GM19238 (cell line): ENCODE data around the gene SEC14L5.

Experiments used
- DNase-seq: peaks from one replicate; pipeline ENCODE4 v3.0.0; 2011; ENCODE audit warnings: low spot score; ENCODE audit not compliant: insufficient read length

SEC14L5 gene

DNA sequence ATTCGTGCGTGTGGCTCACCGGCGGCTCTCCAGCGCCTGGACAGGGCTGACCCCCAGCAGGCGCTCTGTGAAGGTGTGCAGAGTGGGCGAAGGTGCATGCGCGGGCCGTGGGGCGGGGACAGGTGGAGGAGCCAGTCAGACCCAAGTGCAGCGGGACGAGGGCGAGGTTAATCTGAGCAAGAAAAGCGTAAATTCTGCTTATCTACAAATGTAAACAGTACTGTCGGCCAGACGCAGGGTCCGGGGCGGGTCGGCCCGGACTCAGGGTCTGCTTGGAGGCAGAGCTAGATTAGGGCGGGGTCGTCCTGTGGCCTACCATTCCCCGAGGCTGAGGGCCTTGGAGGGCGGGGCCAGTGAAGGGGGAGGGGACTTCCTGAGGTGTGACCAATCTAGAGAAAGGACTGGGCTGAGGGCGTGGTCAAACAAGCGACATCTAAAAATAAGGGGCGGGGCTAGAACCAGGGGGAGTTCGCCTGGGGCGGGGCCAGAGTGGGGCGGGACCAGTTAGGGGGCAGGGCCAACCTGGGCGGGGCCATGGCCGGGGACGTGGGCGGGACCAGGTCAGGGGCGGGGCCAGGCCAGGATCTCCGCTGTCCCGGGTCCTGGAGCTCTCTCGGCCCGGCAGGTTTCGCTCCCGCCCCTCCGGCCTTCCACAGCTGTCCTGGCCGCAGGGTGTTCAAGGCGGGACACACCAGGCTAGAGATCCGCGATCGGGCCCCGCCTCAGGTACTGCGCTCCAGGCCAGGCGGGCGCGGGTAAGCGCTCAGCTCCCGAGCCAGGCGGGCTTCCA is at the start of gene SEC14L5:
Gene SEC14L5, plus strand, starts transcription at position 611 of the 790 bp plus-strand sequence. CDS start 994 bp downstream, outside the sequence.
- DNase-seq: peak; percentile 93

DNA sequence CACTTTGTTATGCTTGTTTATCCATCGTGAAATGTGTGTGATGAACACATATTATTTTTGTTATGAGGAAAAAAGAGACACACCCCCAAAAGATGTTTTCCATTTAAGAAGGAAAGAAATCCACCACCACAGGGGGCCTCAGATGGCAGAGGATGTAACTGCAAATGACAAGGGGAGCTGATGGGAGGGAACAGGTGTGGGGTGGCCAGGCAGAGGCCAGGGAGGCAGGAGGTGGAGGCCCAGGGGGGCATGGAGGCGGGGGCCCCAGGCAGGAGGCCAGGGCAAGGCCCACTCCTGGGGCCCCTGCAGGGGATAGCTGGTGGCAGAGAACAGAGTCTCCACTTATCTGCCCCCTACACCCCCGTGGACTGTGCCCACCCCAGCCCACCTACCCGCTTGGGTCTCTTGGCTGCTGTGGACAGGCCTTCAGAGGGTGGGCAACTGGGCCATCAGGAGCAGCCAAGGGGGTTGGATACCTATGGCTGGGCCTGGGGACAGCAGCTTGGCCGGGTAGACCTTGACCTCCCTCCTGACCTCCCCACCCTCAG is 49.2 kb upstream of the SEC14L5 start:
- no peak for DNase-seq

DNA sequence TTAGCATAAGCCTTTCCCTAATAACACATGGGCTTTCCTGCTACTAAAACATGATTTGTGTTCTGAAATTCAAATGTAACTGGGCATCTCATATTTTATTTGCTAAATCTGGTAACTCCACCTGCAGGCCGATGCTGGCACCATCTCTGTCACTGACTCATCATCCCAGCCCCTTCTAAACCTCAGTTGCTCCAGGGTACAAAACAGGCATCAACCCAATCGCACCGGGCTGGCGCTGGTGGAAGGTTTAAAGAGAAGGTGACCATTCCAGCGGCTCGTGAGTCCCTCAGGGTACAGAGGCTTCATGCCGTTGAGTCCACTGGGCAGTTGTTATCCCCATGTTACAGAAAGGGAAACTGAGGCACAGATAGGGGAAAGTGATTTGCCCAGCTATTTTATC is 48.3 kb upstream of the SEC14L5 start:
- DNase-seq: no peak

DNA sequence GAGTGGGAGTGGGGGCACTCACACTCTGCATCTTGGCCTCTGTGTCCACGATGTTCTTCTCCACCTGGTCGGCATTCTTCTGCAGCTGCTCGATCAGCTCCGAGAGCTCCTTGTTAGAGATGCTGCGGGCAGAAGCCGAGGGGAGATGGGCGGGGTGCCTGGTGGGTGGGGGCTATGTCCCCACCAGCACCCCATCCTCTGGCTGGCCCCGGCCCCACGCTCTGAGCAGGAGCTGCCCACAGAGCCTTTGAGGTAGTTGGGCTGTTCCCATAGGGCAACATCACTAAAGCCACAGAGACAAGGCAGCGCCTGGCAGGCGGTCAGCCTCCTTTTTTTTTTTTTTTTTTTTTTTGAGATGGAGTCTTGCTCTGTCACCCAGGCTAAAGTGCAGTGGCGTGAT is 47.3 kb upstream of the SEC14L5 start:
- DNase-seq: no peak

DNA sequence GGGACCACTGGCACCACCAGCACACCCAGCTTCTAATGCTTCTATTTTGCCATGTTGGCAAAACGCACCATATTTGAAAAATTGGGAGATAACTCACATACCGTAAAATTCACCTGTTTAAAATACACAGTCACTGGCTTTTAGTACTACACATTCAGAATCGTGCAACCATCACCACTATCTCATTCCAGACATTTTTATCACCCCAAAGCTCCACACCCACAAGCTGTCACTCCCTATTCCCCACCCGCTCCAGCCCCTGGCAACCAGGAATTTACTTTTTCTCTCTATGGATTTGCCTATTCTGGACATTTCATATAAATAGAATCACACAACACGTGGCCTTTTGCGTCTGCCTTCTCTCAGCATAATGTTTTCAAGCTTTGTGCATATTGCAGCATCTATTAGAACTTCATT is 46.2 kb upstream of the SEC14L5 start:
- DNase-seq: no peak

DNA sequence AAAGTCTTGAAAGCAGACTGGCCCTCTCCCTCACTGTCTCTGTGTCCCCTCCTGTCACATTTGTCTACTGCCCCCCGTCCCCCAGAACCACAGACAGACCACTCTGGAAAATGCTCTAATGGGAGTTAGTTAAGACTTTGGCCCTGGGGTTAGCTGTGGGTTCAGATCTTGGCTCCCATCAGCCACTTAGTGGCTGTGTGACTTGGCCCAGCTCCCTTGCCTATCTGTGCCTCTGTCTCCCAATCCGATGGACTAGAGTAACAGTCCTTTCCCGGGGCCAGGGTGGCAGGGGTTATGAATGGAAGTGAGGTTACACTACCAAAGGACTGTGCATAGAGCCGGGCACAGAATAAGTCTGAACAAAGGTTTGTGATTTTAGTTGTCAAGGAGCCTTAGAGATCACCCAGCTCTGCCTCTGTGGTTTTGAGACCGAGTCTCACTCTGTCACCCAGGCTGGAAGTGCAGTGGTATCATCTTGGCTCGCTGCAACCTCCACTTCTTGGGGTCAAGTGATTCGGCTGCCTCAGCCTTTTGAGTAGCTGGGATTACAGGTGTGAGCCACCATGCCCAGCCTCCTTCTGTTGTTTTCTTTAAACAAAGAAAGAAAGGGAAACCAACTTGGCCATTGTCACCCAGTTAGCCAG is 44.9 kb upstream of the SEC14L5 start:
- no peak for DNase-seq

DNA sequence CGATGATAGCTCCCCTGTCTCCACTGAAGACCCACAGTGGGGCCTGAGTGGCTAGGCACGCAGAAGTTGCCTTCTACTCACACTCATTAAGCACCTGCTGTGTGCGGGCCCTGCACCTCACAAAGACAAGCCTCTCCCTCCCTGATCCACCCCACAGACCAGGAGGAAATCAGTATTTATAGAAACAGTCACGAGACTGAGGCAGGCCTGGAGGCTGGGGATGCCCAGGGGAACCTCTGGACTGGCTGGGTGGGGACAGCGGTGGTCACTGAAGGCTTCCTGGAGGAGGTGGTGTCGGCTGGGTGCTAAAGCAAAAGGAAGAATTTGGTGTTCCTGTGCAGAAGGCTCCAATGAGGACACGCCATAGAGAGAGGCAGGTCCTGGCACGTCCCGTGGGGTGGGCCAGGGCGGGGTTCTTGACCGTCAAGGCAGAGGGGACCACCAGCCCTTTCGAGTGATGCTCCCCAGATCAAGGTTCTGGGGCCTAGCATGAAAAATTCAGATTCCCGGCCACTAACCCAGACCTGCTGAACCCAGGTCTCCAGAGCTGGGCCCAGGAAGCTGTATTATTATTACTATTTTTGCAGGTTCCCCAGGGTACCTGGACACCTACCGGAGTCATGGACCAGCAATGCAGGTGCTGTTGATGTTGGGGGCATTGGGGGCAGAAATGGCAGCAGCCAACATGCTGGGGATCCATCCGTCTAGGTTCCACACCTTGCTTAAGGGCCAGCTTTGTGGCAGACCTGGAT is 44.2 kb upstream of the SEC14L5 start:
- no peak for DNase-seq

DNA sequence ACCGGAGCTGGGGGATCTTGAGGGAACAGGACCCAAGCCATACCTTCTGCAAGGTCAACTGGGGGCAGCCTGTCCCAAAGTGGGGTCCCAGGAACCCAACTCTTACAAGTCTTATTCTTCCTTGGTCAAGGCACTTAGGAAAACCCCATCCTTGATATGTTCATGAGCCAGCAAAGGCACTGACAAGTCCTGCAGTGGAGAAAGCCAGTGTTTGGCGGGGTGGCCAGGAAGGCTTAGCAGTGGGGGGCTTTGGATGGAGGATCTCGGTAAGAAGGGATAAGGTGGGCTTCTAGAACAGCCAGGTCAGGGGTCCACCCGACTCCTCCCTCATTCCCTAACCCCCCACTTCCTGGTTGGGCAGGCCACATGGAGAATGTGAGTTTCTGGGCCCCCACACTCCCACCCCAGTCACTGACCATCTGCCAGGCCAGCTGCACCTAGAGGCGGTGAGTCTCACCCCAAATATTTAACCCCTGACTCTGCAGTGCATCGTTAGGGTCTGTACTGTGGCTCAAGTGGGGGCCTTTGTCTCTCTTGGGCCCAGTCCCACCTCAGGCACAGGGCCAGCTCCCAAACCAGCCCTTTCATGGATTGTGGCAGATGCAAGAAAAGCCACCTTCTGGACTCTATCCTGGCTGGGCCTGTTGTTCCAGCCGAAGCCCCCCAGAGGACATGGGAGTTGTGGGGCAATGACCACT is 43.5 kb upstream of the SEC14L5 start:
- DNase-seq: no peak

DNA sequence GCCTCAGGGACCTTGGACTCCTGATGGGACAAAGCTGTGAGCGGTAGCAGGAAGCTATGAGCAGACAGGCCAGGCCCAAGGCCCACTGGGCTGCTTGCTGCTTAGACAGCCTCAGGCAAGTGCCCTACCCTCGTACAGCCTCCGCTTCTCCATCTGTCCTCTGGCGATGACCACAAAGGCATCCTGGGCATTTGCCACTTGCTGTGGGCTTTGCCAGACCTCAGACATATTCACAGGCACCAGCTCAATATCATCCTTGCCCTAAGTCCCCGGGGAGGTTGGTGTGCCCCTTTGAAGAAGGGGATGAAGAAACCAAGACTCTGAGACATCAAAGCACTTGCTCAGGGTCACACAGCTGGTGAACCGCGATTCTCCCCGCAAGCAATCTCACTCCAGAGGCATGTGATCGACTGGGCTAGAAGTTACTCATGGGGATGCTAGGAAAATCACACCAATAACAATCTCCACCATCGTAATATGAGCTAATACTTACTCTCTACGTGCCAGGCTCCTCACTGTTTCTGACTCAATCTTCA is 42.8 kb upstream of the SEC14L5 start:
- DNase-seq: no peak

DNA sequence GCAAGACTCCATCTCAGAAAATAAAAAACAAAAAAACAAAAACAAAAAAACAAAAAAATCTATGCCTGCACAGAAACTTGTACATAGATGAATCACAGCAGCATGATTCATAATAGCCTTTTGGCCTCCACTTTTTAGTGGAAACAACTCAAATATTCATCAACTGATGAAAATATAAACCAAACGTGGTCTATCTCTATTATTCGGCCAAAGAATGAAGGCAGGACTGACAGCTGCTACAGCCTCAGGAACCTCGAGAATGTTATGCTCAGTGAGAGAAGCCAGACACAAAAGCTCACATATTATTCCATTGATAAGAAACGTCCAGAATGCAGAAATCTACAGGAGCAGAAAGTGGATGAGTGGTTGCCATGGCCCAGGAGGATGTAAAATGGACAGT is 41.0 kb upstream of the SEC14L5 start:
- no peak for DNase-seq

DNA sequence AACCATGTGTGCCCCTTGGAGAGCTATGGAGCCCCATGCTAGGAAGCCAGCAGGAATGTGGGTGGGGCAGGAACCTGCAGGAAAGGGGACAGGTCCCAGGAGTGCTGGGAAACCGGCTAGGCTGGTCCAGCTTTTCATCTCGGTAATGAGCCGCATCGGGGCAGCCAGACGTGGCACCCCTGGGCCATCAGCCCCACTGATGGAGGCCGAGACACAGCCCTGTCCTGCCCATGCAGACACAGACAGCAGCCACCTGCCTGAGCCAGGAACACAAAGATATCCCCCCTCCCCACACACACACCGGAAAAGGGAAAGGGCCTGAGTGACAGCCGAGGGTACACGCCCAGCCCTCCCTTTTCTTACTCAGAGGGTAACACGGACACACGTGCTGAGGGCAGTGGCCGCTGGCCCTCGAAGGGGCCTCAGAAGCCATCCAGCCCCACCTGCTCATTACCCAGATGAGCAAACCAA is 39.3 kb upstream of the SEC14L5 start:
- DNase-seq: no peak

DNA sequence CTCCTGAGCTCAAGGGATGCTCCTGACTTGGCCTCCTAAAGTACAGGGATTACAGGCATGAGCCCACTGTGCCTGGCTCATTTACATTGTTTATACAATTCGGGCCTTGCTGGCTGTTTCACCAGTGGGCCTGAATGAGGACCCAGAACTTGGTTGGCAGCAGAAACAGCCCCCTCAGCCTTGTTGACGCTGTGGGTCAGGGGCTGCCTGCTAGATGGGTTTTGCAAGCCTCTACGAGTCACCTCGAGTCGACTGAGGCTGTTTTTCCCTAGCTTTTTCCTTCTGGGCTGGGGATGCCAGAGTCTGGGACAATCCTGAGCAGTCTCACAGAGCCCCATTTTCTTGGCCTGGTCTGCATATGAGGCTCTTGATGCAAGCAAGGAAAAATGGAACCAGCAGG is 37.3 kb upstream of the SEC14L5 start:
- DNase-seq: no peak

DNA sequence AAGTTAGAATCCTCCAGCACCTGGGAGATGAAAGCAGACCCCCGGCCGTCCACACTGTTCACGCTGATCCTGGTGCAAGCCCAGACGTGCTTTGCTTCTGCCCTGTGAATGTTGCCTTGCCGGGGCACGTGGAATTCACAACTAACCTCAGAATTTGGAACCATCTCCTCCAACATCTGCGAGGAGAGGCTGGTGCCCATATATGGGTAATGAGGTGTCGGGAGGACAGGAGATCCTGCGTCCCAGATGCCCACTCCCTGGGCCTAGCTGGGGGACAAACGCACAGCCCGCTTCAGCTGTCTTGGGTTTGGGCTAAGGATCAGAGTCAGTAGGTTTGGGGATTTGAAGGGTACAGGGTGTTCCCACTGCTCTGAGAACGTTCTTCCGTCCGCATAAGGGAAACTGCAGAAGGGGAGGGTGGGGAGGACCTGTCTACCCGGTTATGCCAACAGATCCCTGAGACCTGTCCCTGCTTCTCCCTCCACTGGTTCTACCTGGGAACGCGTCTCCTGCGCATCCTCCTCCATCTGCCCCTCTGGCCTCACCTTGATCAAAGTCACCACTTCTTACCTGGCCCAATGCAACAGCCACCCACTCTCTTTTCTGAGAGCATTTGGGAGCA is 35.3 kb upstream of the SEC14L5 start:
- no peak for DNase-seq

DNA sequence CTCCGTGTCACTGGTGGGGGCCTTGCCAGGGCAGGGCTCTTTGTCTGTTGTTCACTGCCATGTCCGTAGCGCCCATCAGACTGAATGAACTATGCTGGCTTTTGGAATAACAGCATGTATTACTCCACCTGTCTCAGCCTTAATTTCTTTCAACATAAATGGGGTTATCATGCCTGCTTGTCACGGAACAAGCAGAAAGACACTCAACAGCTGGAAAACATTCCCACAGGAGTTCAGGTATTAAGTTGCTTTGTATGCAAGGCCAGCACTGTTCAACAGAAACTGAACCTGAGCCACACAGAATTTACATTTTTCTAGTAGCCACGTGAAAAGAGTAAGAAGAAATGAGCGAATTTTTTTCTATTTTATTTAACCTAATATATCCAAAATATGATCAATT is 34.3 kb upstream of the SEC14L5 start:
- DNase-seq: no peak

DNA sequence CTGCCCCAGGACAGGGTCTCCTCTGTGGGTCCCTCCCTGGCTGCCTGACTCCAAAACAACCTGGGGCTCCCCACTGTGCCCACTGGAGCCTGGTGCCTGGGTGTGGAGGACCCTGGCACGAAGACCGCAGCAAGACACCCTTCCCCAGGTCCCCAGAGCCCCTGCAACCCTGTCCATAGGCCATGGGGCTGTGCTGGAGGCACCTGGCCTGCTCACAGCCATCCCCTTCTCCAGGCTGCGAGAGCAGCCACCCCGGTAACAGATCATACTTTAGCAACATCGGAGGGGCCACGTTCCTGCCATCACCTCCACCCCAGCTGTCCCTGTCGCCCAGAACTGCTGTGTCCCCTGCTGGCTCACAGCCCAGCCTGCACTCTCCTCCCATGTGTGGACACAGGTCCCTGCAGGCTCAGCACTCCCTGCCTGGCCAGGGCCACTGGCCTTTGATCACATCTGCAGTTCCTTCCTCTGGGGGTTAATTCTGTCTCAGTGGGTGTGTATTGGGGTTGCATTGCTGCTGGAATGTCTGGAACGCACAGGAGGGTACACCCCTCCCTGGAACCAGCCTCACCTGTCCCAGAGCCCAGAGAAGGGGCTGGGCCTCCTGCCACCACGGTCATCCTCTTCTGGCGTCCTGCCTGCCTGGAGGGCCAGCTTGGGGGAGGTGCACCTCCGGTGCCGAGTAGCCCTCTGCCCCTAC is 33.4 kb upstream of the SEC14L5 start:
- no peak for DNase-seq

DNA sequence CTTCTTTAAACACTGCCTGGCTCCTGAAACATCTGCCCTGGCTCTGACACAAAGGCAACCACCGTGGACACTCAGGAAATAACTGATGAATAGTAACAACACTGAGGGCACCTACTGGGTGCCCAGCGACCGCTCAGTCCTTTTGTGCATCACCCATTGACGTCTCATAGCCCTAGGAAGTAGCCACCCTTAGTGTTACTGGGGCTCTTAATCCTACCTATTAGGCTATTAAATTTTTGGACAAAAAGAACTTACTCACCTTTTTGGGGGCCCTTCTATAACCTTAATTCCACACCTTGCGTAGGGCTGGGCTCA is 32.9 kb upstream of the SEC14L5 start:
- DNase-seq: no peak

DNA sequence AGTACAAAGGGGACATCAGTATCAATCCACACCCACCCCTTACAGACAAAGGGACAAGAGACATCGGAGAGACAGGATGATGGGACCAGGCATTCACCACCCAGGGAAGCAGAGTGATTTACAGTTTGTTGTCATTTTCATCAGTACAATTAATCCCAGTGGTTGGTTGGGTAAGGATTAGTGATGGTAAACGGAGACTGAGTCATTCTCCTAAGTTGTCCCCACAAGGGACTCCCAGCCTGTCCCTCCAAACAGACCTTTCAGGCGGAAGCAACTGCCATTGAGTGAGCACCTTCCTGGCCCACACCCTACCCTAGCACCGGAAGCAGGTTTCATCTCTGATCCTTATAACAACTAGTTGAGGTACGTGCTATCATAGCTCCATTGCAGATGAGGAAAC is 32.3 kb upstream of the SEC14L5 start:
- no peak for DNase-seq

DNA sequence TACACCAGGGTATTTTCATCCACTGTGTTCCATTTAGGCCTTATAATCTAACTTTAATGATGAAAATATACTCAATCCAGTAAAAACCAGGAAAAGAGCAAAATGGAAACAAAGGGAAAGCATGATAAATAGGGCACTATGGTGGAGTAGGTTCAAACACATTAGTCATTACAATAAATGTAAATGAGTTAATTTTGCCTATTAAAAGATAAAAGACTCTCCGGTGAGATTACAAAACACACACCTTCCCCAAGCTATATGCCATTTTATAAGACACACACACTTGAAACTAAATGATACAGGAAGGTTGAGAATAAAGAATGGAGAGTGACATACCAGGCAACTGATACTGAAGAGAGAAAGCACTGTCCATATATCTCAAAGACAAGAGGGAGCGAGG is 31.2 kb upstream of the SEC14L5 start:
- no peak for DNase-seq

DNA sequence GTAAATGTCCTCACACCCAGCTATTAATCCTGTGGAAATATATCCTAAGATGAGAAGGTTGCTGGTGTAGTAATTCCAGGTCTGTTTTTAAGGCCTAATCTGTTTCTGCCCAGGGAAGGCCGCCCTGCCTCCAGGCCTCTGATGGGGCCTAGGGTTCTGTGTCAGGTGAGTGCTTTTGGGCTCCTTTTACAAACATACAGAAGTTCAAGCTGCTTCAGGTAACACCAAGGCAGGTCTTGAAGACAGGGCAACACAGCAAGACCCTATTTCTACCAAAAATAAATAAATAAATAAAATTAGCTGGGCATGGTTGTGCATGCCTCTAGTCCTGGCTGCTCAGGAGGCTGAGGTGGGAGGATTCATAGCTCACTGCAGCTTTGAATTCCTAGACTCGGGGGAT is 30.5 kb upstream of the SEC14L5 start:
- DNase-seq: no peak

DNA sequence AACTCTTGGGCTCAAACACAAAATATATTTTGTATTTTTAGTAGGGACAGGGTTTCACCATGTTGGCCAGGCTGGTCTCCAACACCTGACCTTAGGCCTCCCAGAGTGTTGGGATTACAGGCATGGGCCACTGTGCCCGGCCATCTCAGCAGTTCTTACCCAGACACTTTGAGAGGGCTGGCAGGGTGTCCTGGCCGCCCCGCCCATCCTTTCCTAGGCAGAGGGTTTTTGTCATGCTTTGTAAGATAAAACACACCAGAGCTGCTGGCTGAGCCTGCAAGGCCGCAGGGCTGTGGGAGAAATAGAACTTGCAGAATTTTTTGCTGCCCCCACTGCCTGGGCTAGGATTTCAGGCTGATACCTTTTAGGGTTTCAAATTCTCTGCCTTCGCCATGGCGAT is 29.9 kb upstream of the SEC14L5 start:
- DNase-seq: no peak
